Stimulated activated CD8-positive, alpha-beta memory T cell treated with anti-CD3 and anti-CD28 coated beads, Interleukin-15, amount 100 ng/mL, for 24 hours (primary cell): ENCODE measurements around the gene KRTAP12-2.

Experiments used
- DNase-seq: peaks from one replicate; pipeline ENCODE4 v3.0.0-alpha.2; 2020; ENCODE audit warnings: low read depth

Gene KRTAP12-2

GRCh38 chr21:44626673-44627143, 40.0 kb downstream of the KRTAP12-2 start, which contains the start of gene KRTAP10-9:
Gene KRTAP10-9, plus strand, starts transcription at chr21:44627093. Its CDS starts 79 bp downstream, at chr21:44627172.
- no peak for DNase-seq

DNA sequence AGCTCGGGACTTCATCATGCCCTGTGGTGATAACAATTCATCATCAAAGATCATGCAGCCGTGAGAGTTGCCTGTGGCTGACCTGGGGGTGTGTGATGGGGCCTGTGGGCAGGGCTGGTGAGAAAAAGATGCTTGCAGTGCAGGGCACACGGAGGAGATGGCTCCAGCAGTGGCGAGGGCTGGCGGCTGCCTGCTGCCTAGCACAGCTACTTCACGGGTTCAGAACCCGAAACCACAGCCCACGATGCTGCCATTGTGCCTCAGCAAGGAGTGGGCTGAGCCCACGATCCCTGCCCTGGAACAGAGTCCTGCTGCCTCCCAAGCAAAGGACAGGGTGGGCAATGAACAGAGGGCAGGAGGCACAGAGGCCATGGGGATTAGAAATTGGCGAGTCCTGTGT, 40.5 kb downstream of the KRTAP12-2 start:
- DNase-seq, result no peak

DNA sequence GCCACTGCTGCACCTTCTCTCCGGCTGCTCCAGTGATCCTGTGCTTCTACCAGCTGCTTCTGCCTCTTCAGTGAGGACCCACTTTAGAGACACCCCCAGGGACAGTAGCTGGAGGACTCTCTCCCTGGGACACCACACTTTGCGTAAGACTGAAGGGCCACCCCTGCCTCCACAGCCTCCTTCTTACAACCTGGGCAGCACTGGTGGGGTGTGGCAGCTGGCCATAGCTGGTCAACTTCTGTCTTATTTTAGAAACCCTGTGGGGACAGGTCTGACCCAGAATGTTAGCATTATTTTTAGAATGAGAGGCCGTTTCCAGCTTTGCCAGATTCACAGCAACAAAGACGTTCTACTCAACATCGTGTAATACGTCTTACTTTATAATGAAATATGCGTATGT, 41.0 kb downstream of the KRTAP12-2 start:
- no peak for DNase-seq

GRCh38 chr21:44623575-44623974, 43.2 kb downstream of the KRTAP12-2 start:
- no peak for DNase-seq

GRCh38 chr21:44619886-44620285, 46.8 kb downstream of the KRTAP12-2 start:
- no peak for DNase-seq

GRCh38 chr21:44618909-44619308, 47.8 kb downstream of the KRTAP12-2 start:
- no peak for DNase-seq

- DNase-seq, result no peak
Observed at GRCh38 chr21:44618504-44618903, 48.2 kb downstream of the KRTAP12-2 start.

- DNase-seq, result no peak
Observed at GRCh38 chr21:44617071-44617501, 49.6 kb downstream of the KRTAP12-2 start.

- DNase-seq, result no peak
Observed at GRCh38 chr21:44616591-44616926, 50.2 kb downstream of the KRTAP12-2 start.
